NCI-H82 treated with DMSO at 0.1 percent for 48 hours (cell line): ENCODE results near the gene PRTG.
A peak's percentile ranks its signal among the peaks of the same experiment; 100 is the strongest.
"Not testable (repeated sequence)": the region's sequence is repeated elsewhere in the genome, so short reads cannot be mapped to it uniquely, and the experiment has no call there.

Experiments used
- DNase-seq: peaks from one replicate; lab custom pipeline; 2025; ENCODE audit not compliant: unreplicated experiment; lab: John Stamatoyannopoulos, UW

PRTG gene

GRCh38 chr15:55638764-55639163 is 104.2 kb downstream of the PRTG start:
- no peak for DNase-seq

- no peak for DNase-seq
These were observed 105.9 kb downstream of the PRTG start for GRCh38 chr15:55637086-55637485.

GRCh38 chr15:55633731-55634130 is 109.2 kb downstream of the PRTG start:
- DNase-seq = no peak

GRCh38 chr15:55632434-55632833 is 110.5 kb downstream of the PRTG start:
- DNase-seq = no peak

- no peak for DNase-seq
These were observed 112.1 kb downstream of the PRTG start for GRCh38 chr15:55630858-55631257.

GRCh38 chr15:55628369-55628730 is 114.6 kb downstream of the PRTG start:
- DNase-seq = no peak

GRCh38 chr15:55627730-55628368 is 115.1 kb downstream of the PRTG start:
- no peak for DNase-seq

GRCh38 chr15:55619783-55620182 is 123.2 kb downstream of the PRTG start:
- no peak for DNase-seq

GRCh38 chr15:55618387-55618786 is 124.6 kb downstream of the PRTG start:
- DNase-seq = no peak

GRCh38 chr15:55615445-55615844 is 127.5 kb downstream of the PRTG start:
- DNase-seq = no peak

- peak; percentile 79 for DNase-seq
These were observed 129.2 kb downstream of the PRTG start for GRCh38 chr15:55613727-55614126.

GRCh38 chr15:55606214-55606613 is 136.7 kb downstream of the PRTG start:
- DNase-seq = no peak

GRCh38 chr15:55601374-55601773 is 141.6 kb downstream of the PRTG start:
- DNase-seq = no peak

GRCh38 chr15:55599439-55599838 is 143.5 kb downstream of the PRTG start:
- no peak for DNase-seq

GRCh38 chr15:55593019-55593418 is 149.9 kb downstream of the PRTG start:
- DNase-seq = not testable (repeated sequence)

GRCh38 chr15:55590788-55591187 is 152.2 kb downstream of the PRTG start:
- DNase-seq = no peak

- DNase-seq = no peak
These were observed 153.7 kb downstream of the PRTG start for GRCh38 chr15:55589287-55589686.

- no peak for DNase-seq
These were observed 154.2 kb downstream of the PRTG start for GRCh38 chr15:55588815-55589115.

GRCh38 chr15:55588070-55588814 is 154.7 kb downstream of the PRTG start, which contains the start of gene PYGO1:
Gene PYGO1 (minus strand): TSS chr15:55588345. CDS start chr15:55587883, 462 bp downstream.
- no peak for DNase-seq

GRCh38 chr15:55587321-55588069 is 155.5 kb downstream of the PRTG start:
- no peak for DNase-seq

GRCh38 chr15:55586808-55587207 is 156.1 kb downstream of the PRTG start:
- DNase-seq = no peak

GRCh38 chr15:55576943-55577342 is 166.0 kb downstream of the PRTG start:
- DNase-seq = no peak
